ENCODE data around the gene RAPGEF2.

The RAPGEF2 gene

GRCh38 chr4:159266981-159267868 lies 164.3 kb downstream of the RAPGEF2 start:
- Histone ChIP-seq H3K4me3 (ENCODE audit: insufficient read depth, low read depth, low read length, poor library complexity, severe bottlenecking) (no peak overlapping the region), H3K27me3 (replicated peaks; ENCODE audit: control insufficient read depth, insufficient read depth, low read length, poor library complexity, severe bottlenecking) (no peaks in the 10 kb centered on the region), H3K36me3 (ENCODE audit: control insufficient read depth, insufficient read depth, low read length) (no peaks in the 10 kb centered on the region), H3K9me3 (ENCODE audit: control insufficient read depth, low read length) (no peaks in the 10 kb centered on the region), H3K27ac (ENCODE audit: insufficient read depth, low read length, poor library complexity, severe bottlenecking) (no peak overlapping the region), H3K4me1 (ENCODE audit: control insufficient read depth, insufficient read depth, low read length, poor library complexity, severe bottlenecking) (no peaks in the 10 kb centered on the region)
- no peak for DNase-seq

GRCh38 chr4:159267869-159268285 lies 165.0 kb downstream of the RAPGEF2 start:
- H3K9me3 ChIP-seq (ENCODE audit: control insufficient read depth, low read length), result no peaks in the 10 kb centered on the region
- H3K27me3 ChIP-seq (replicated peaks; ENCODE audit: control insufficient read depth, insufficient read depth, low read length, poor library complexity, severe bottlenecking), result no peaks in the 10 kb centered on the region
- H3K27ac ChIP-seq (ENCODE audit: insufficient read depth, low read length, poor library complexity, severe bottlenecking), result no peak overlapping the region
- no peak for DNase-seq
- no peaks in the 10 kb centered on the region for H3K36me3 ChIP-seq (ENCODE audit: control insufficient read depth, insufficient read depth, low read length)
- no peak overlapping the region for H3K4me3 ChIP-seq (ENCODE audit: insufficient read depth, low read depth, low read length, poor library complexity, severe bottlenecking)
- no peaks in the 10 kb centered on the region for H3K4me1 ChIP-seq (ENCODE audit: control insufficient read depth, insufficient read depth, low read length, poor library complexity, severe bottlenecking)

GRCh38 chr4:159268607-159269006 lies 165.7 kb downstream of the RAPGEF2 start:
- no peaks in the 10 kb centered on the region for H3K27me3 ChIP-seq (replicated peaks; ENCODE audit: control insufficient read depth, insufficient read depth, low read length, poor library complexity, severe bottlenecking)
- no peaks in the 10 kb centered on the region for H3K36me3 ChIP-seq (ENCODE audit: control insufficient read depth, insufficient read depth, low read length)
- H3K9me3 ChIP-seq (ENCODE audit: control insufficient read depth, low read length), result no peaks in the 10 kb centered on the region
- no peaks in the 10 kb centered on the region for H3K4me1 ChIP-seq (ENCODE audit: control insufficient read depth, insufficient read depth, low read length, poor library complexity, severe bottlenecking)
- H3K4me3 ChIP-seq (ENCODE audit: insufficient read depth, low read depth, low read length, poor library complexity, severe bottlenecking), result no peak overlapping the region
- no peak for DNase-seq
- no peak overlapping the region for H3K27ac ChIP-seq (ENCODE audit: insufficient read depth, low read length, poor library complexity, severe bottlenecking)

- Histone ChIP-seq H3K27ac (ENCODE audit: insufficient read depth, low read length, poor library complexity, severe bottlenecking) (no peak overlapping the region), H3K9me3 (ENCODE audit: control insufficient read depth, low read length) (no peaks in the 10 kb centered on the region), H3K4me3 (ENCODE audit: insufficient read depth, low read depth, low read length, poor library complexity, severe bottlenecking) (no peak overlapping the region), H3K27me3 (replicated peaks; ENCODE audit: control insufficient read depth, insufficient read depth, low read length, poor library complexity, severe bottlenecking) (no peaks in the 10 kb centered on the region), H3K4me1 (ENCODE audit: control insufficient read depth, insufficient read depth, low read length, poor library complexity, severe bottlenecking) (no peaks in the 10 kb centered on the region), H3K36me3 (ENCODE audit: control insufficient read depth, insufficient read depth, low read length) (no peaks in the 10 kb centered on the region)
- no peak for DNase-seq
Observed at GRCh38 chr4:159269116-159269515, 166.2 kb downstream of the RAPGEF2 start.

GRCh38 chr4:159269956-159270355 lies 167.1 kb downstream of the RAPGEF2 start:
- no peaks in the 10 kb centered on the region for H3K4me1 ChIP-seq (ENCODE audit: control insufficient read depth, insufficient read depth, low read length, poor library complexity, severe bottlenecking)
- H3K4me3 ChIP-seq (ENCODE audit: insufficient read depth, low read depth, low read length, poor library complexity, severe bottlenecking), result no peak overlapping the region
- no peak for DNase-seq
- H3K27ac ChIP-seq (ENCODE audit: insufficient read depth, low read length, poor library complexity, severe bottlenecking), result no peak overlapping the region
- H3K27me3 ChIP-seq (replicated peaks; ENCODE audit: control insufficient read depth, insufficient read depth, low read length, poor library complexity, severe bottlenecking), result no peaks in the 10 kb centered on the region
- no peaks in the 10 kb centered on the region for H3K9me3 ChIP-seq (ENCODE audit: control insufficient read depth, low read length)
- H3K36me3 ChIP-seq (ENCODE audit: control insufficient read depth, insufficient read depth, low read length), result no peaks in the 10 kb centered on the region

GRCh38 chr4:159271856-159272255 lies 169.0 kb downstream of the RAPGEF2 start:
- Histone ChIP-seq H3K4me3 (ENCODE audit: insufficient read depth, low read depth, low read length, poor library complexity, severe bottlenecking) (no peak overlapping the region), H3K27ac (ENCODE audit: insufficient read depth, low read length, poor library complexity, severe bottlenecking) (no peak overlapping the region), H3K36me3 (ENCODE audit: control insufficient read depth, insufficient read depth, low read length) (no peaks in the 10 kb centered on the region), H3K27me3 (replicated peaks; ENCODE audit: control insufficient read depth, insufficient read depth, low read length, poor library complexity, severe bottlenecking) (no peaks in the 10 kb centered on the region), H3K4me1 (ENCODE audit: control insufficient read depth, insufficient read depth, low read length, poor library complexity, severe bottlenecking) (no peaks in the 10 kb centered on the region), H3K9me3 (ENCODE audit: control insufficient read depth, low read length) (no peaks in the 10 kb centered on the region)
- no peak for DNase-seq

- Histone ChIP-seq H3K36me3 (ENCODE audit: control insufficient read depth, insufficient read depth, low read length) (no peaks in the 10 kb centered on the region), H3K27me3 (replicated peaks; ENCODE audit: control insufficient read depth, insufficient read depth, low read length, poor library complexity, severe bottlenecking) (no peaks in the 10 kb centered on the region), H3K4me3 (ENCODE audit: insufficient read depth, low read depth, low read length, poor library complexity, severe bottlenecking) (no peak overlapping the region), H3K4me1 (ENCODE audit: control insufficient read depth, insufficient read depth, low read length, poor library complexity, severe bottlenecking) (no peaks in the 10 kb centered on the region), H3K27ac (ENCODE audit: insufficient read depth, low read length, poor library complexity, severe bottlenecking) (no peak overlapping the region), H3K9me3 (ENCODE audit: control insufficient read depth, low read length) (no peaks in the 10 kb centered on the region)
- no peak for DNase-seq
Observed at GRCh38 chr4:159272273-159273140, 169.6 kb downstream of the RAPGEF2 start.

- H3K36me3 ChIP-seq (ENCODE audit: control insufficient read depth, insufficient read depth, low read length), result no peaks in the 10 kb centered on the region
- no peaks in the 10 kb centered on the region for H3K4me1 ChIP-seq (ENCODE audit: control insufficient read depth, insufficient read depth, low read length, poor library complexity, severe bottlenecking)
- no peak overlapping the region for H3K27ac ChIP-seq (ENCODE audit: insufficient read depth, low read length, poor library complexity, severe bottlenecking)
- H3K27me3 ChIP-seq (replicated peaks; ENCODE audit: control insufficient read depth, insufficient read depth, low read length, poor library complexity, severe bottlenecking), result no peaks in the 10 kb centered on the region
- no peak overlapping the region for H3K4me3 ChIP-seq (ENCODE audit: insufficient read depth, low read depth, low read length, poor library complexity, severe bottlenecking)
- H3K9me3 ChIP-seq (ENCODE audit: control insufficient read depth, low read length), result no peaks in the 10 kb centered on the region
- no peak for DNase-seq
Observed at GRCh38 chr4:159273141-159273438, 170.2 kb downstream of the RAPGEF2 start.

GRCh38 chr4:159273841-159274240 lies 171.0 kb downstream of the RAPGEF2 start:
- Histone ChIP-seq H3K27ac (ENCODE audit: insufficient read depth, low read length, poor library complexity, severe bottlenecking) (no peak overlapping the region), H3K27me3 (replicated peaks; ENCODE audit: control insufficient read depth, insufficient read depth, low read length, poor library complexity, severe bottlenecking) (no peaks in the 10 kb centered on the region), H3K4me1 (ENCODE audit: control insufficient read depth, insufficient read depth, low read length, poor library complexity, severe bottlenecking) (no peaks in the 10 kb centered on the region), H3K9me3 (ENCODE audit: control insufficient read depth, low read length) (no peaks in the 10 kb centered on the region), H3K4me3 (ENCODE audit: insufficient read depth, low read depth, low read length, poor library complexity, severe bottlenecking) (no peak overlapping the region), H3K36me3 (ENCODE audit: control insufficient read depth, insufficient read depth, low read length) (no peaks in the 10 kb centered on the region)
- DNase-seq, result no peak

GRCh38 chr4:159278399-159278798 lies 175.5 kb downstream of the RAPGEF2 start:
- Histone ChIP-seq H3K27ac (ENCODE audit: insufficient read depth, low read length, poor library complexity, severe bottlenecking) (no peak overlapping the region), H3K4me1 (ENCODE audit: control insufficient read depth, insufficient read depth, low read length, poor library complexity, severe bottlenecking) (no peaks in the 10 kb centered on the region), H3K27me3 (replicated peaks; ENCODE audit: control insufficient read depth, insufficient read depth, low read length, poor library complexity, severe bottlenecking) (no peaks in the 10 kb centered on the region), H3K4me3 (ENCODE audit: insufficient read depth, low read depth, low read length, poor library complexity, severe bottlenecking) (no peak overlapping the region), H3K9me3 (ENCODE audit: control insufficient read depth, low read length) (no peaks in the 10 kb centered on the region), H3K36me3 (ENCODE audit: control insufficient read depth, insufficient read depth, low read length) (no peaks in the 10 kb centered on the region)
- no peak for DNase-seq
